NCI-H748 (cell line): ENCODE results near the gene TXNDC11.

ENCODE experiments used
- DNase-seq: peaks from one replicate; lab custom pipeline; 2025; ENCODE audit not compliant: unreplicated experiment; lab: John Stamatoyannopoulos, UW

TXNDC11 gene

DNA sequence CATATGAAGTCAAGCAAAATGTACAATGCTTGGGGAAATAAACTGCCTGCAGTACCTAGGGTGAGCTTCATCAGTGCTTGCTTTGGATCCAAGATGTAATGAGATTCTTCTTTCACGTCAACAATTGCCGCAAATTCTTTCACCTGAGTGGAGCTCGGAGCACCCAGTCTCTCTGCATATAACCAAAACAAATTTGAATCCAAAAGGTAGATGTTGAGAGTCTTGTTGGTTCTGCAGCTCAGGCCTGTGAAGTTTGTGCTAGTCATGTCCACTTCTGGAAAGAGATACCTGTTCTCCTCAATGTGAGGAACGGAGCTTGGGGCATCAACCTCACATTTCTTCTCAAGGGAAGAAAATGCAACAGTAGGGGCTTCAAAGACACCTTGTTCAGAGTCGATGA, 51.4 kb downstream of the TXNDC11 start:
- DNase-seq: no peak

DNA sequence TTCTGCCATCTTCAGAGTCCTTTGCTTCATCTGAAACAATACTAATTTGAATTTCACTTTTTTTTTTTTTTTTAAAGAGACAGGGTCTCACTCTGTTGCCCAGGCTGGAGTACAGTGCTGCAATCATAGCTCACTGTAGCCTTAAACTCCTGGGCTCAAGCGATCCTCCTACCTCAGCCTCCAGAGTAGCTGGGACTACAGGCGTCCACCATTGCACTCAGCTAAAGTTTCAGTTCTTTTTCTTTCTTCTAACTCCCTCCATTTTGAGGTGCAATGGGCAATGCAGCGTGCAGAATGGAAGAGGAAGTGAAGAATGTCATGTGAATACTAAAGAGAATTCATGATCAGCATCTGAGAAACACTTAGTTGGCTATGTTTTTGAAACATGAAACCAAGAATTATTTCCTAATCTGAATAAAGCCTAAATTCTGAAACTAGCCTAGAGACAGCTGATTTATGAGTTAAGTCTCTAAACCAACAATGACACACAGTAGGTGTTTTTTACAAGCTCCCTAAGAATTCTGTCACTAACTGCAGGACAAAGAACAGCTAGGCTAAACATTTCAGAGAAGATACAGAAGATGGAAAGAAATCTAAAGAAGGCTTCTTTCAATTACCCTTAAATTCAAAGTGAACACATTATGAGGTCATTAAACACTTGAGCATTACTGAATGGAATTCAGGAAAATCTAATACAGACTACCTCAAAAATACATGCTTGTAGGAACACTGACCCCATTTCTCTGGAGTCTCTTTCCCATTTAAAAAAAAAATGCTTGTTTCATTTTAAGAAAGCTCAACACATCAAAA, 53.4 kb downstream of the TXNDC11 start:
- DNase-seq: no peak

DNA sequence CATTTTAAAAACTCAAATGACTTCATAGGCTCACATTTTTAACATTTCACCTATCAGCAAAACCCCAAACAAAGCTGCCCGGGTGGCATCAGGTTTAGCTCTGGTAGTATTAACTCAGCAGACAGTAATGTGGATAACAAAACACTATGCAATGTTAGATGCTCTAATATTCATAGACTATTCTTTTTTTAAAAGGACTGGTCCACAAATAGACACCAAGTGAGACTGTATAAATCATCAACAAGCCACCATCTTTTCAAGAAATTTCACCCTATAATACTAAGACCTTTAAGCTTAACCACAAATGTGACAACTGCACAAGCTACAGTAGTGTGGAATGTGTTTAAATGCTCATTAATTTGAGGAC, 54.2 kb downstream of the TXNDC11 start:
- DNase-seq: no peak

DNA sequence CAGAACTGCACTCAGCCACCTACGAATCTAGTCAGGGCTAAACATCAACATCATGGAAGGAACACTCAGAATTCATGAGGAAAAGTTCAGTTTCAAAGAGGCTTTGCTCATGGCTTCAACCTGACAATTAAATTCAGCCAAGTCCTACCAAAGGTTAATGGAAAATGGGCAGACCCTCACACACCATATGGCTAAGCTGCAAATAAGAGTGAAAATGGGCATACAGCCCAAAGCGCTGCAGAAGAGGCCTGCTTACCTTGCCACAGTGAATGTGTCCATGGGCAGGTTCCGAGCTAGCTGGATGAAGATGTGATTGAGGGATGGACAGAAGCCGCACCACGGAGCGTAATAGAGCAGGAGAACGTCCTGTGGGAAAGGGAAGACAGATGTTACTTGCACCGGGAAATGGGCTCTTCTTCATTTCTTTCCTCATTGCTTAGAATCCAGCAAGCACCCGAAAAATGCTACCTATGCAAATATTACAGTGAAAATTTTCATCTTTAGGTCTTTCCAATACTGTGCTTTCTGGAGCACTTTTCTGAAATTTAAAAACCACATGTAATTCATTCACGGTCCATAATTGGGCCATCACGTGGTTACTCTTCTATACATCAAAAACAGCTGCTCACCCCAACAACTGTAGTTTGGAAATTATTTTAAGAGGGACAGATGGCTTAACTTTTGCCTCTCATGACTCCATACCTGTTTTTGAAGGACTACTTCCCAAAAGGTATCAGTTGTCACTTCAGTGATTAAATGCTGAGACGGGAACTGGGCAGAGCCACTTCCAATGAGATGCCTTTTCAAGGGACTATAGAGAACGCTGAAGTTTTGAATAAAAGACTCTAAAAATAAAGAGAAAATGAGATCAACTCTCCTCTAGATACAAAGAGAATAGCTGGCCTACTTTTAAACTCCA, 54.8 kb downstream of the TXNDC11 start:
- DNase-seq: no peak

DNA sequence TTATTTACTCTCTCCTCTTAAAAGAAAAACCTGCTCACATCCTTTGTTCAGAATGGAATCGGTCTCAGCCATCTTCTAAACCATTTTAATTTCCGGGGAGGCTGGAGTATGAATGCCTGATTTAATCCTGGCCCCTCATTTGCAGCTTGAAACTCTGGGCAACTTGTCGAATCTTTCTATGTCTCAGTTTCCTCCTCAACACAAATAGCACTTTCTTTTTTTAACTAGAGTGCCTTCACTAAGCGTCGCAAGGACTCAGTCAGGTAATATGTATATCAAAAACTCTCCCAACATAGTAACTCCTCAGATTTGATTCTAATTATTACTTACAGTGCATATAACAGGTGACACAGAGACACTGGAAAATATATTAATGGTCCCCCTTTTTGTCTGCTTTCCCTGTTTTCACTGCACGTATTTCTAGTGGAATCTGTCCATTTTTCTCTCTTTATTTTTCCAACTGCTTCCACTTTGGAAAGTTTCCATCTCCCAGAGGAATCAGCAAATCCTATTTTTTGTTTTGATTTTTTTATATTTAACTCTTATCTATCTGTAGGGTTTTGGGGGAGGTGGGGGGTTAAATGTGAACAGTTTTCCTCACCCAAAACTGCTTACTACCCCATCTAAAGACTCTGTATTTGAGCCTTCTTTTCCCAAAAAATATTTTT, 55.8 kb downstream of the TXNDC11 start:
- DNase-seq: no peak

DNA sequence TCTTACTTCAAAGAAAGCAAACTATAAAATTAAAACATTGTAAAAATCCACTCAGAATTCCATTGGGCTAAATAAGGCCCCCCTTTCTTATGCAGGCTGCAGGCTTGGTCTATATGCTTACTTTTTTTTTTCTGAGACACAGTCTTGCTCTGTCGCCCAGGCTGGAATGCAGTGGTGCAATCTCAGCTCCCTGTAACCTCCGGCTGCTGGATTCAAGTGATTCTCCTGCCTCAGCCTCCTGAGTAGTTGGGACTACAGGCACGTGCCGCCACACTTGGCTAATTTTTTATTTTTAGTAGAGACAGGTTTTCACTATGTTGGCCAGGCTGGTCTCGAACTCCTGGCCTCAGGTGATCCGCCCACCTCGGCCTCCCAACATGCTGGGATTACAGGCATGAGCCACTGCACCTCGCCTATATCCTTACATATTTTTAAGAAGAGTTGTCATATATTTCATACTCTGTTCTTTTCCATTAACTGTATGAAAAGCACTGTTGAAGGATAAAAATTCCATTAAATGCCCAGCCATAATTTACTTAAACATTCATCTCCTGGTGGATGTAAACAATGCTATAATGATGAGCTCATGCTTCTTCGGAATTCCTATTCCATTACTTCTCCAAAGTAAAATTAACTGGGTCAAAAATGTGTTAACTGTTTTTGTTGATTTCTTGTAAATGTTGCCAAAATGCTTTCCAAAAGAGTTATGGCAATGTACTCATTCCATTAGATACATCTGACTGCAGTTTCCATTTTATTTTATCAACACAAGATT, 56.6 kb downstream of the TXNDC11 start:
- DNase-seq: no peak

DNA sequence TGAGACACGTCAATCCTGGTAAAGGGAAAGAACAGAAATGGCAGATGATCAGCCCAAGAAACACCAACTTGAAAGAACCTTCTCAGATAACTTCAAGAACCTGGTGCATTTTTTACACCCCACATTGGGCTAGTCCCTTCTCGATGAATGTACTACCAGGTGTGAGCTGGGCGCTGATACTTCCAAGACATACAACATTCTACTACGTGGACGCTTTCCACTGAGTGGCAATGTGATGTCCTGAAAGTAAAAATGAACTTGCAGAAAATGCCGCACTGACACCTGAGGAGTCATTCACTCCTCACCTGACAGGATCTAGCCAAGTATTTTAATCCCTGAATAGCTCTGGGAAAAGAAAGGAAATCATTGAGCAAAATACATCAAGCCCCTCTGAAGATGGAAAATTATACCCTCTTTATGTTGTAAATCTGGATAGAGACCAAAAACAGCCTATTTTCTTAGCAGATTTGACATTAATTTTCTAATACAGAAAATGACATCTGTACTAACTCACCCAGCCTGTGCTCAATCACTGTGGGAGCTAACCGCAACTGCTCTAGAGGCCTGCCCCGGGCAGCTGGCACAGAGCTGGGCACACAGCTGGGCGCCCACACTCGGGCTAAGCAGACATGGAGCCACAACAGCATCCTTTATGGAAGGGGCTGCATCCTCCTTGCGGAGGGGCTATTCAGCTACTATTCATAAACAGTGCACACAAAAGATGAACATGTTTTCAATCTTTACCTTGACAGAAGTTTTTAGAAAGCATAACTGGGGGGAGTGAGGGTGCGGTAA, 58.2 kb downstream of the TXNDC11 start:
- DNase-seq: no peak

DNA sequence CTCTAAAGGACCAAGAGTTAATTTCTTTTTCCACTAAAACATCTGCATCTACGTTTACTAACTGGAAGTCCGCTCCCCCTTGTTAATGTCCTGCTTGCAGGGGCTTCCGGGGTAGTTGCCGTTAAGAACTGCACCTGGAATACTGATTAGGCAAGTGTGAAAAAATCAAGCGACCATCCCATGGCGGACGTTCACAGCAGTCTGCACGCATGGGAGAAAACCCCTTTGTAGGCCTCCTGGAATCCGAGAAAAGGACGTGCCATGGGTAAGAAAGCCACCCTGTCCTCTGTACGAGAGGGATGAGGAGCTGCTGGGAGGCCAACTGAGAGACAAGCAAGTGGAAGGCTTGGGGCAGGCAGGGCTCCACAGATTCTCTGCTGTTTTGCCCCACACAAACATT, 59.5 kb downstream of the TXNDC11 start:
- no peak for DNase-seq

DNA sequence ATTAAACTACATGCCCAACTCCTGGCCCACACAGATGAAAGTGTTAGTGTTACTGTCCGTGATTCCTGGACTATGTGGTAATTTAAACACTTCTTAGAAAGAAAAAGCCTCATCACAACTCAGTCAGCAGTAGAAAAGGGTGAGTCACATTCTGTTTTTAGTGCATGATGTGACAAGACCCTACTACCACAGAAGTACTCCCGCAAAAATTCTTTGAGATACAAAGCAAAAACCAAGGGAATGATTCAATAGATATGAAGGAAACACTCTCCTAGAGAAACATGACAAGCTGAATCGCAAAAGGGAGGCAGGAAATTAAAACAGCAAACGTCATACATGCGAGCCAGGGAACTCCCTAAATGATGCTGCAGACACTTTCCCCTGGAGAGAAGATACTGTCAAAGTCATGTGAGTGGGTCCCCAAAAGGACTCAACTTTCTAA, 60.0 kb downstream of the TXNDC11 start:
- DNase-seq: no peak

DNA sequence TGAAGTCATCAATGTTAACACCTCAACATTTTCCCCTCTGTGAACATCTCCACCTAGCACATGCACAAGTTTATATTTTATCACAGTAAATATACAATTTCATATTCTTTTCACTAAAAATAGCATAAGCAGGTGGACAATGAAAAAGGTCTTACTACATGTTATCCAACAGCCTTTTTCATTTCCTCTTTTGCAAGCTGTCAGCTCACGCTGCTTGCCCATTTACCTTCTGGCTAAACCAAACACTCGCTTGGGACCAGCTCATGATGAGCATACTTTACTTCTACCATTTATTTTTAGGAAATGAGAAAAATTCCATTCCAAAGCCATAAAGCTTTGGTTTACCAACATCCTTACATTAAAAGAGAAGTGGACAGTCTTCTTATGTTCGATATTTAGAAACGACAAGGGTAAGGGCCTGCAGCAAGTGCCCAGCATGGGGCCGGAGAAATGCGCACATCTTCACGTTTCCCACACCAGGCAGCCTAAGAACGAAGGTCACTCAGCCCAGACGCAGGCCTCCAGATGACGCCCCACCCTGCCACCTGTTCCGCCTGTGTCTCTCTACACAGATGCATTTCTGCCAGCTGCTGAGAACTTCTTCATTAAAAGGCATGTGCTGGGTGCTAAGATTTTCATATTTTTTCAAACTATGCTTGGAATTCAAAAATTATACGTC, 60.5 kb downstream of the TXNDC11 start:
- no peak for DNase-seq

DNA sequence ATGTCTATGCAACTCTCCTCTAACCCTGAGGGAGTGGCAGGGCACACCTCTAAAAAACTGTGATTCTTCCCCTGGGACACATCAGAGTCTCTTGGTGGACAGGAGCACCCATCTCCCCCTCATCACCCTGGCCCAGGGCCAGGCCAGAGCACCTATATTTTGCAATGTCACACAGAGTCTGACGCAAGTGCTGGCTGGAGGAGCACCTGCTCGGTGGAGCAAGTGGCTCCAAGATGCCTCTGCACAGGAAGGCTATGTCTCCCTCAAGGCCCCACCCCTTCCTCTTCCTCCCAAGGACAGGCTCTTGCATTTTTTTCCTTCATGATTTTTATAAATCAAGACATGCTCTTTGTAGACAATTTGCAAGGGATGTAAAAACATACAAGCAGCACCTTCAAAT, 61.1 kb downstream of the TXNDC11 start:
- DNase-seq: no peak

DNA sequence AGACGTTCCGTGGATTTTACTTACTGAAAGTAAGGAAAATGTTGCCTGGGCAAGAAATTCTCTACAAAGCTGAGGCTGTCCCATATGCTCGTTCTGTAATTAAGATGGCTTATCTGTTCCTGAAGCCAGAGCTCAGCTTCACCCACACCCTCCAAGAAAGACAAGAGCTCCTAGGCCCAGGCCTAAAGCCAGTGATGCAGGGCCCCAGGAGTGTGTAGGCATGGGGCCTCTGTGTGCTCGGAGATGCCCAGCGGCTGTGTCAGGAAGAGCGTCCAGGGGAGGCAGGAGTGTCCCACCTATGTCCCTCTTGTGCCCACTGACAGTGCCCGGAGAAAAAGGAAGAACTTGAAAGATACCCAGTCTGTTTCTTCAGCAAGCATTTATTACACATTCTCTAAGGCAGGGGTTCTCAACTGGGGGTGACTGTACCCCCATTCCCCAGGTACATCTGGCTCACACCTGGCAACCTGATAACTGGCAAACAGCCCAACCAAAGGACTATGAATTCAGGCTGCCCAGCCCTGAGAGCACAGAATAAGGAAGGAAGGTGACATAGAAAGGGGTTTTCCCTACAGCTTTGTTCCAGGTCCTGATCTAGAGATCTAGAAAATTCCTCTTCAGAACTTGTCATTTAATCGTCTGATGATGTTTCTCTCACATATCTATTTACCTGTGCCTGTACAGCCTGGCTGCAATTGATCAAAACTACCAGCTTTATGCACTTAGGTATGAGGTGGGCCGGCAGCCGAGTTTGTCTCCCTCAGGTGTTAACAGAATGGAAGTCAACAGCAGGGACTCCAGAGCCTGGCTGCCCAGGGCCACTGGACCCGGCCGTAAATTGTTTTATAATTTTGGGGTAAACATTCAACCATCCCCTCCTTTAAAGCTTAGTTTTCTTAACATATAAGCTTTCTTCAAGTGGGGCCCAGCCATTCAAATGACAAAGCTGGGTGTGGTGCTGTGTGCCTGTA, 62.4 kb downstream of the TXNDC11 start:
- DNase-seq: no peak

DNA sequence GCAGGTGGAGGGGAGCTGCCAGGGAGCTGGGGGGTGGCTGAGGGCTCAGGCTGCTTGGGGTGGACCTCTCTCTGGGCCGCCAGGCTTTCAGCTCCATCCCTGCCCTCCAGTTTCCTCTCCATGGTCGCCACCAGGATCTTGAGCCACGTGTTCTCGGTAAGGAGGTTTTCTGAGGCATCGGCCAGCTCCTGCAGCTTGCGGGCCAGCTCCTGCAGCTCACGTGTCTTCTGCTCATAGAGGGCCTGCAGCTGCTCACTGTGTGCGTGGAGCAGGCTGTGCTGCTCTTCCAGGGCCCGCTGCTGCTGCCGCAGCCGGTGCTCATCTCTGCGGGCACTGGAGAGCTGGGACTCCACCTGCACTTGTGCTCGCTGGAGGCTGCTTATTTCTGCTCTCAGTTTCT, 63.4 kb downstream of the TXNDC11 start:
- DNase-seq: no peak

DNA sequence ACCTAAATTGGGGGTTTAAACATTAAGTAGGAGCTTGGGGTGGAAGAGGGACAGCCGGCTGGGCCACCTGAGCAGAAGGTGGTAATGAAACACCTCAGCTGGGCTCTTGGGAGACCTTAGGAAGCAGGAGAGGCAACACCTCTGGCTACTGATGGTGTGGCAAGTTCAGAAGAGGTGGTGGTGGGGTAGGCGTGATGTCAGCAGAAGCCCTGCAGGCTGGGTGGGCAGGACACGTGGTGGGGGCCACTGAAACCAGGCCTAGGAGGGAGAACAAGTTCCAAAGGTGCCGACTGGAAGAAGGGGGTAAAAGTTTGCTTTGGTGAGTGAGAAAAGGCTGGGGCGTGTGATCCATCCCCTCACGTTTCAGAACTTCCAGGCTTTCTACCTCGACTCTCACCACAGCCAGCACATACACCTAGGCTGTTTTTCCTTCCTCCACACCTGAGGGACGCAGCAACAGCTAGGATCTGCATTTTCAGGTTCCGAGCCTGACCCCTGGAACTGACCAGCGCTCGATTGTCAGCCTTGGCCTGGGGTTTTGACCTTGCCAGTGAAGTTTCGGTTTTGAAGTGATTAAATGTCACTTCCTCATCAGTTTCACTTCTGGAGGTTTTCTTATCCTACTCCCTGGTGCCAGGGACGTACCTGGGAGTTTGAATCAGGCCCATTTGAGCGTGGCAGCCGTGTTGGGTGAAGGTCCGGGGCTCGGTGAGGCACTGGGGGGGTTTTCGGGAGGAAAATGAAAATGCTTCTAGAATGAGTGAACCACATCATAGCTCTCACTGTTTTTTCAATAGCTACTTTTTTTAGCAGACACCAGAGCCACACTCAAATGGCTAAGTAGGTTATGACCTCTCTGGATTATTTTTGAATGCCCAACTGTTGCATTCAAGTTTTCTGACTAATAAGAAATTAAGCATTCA, 64.4 kb downstream of the TXNDC11 start:
- DNase-seq: no peak

DNA sequence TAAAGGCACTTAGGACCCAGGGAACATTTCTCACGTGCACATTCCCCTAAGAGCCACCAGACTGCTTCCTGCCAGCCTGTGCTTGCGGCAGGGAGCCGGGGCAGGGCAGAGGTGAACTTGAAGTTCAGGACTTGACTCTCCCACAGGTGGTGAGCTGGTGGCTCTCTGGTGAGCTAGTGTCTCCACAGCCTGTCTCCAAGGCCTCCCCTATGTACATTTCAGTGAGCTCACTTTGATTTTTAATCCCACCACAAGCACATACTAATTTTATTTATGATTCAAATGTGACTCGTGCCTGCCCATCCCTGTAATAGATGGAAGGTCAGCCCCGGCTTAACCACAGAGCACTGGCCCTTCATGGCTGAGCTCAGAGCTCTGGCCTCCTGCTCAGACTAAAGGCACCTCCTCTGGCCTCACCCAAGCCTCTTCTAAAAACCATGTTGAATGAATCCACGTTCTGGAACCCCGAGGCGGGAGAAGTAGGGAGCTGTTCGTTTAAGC, 65.2 kb downstream of the TXNDC11 start:
- DNase-seq: no peak

DNA sequence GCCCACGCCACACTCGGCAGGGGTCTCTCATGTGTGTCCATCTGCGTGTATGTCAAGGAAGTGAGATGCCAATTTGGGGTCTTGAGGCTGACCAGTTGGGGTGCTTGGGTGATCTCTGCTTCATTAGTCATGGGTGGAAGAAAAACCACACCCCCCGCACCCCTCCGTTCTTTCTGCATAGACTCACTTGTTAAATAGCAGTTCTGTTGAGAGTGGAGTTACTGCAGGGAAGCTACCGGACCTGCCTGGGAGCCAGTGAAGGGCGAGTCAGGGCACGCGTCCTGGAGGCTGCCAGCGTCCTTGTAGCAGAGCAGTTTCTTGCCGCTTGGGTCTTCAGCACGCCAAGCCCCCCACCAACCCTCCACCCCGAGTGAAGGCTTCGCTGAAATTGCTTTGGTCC, 65.9 kb downstream of the TXNDC11 start:
- DNase-seq: no peak
